Suprapubic skin (tissue), 4 donors: ENCODE results near the gene C19orf12. TPM values are rescaled to one million over a fixed set of nuclear protein-coding genes. Genes with fewer than 3 reads are reported as not detected.

Source experiments
- DNase-seq, 2 donors: peaks; one replicate each; pipeline ENCODE4 v3.0.0-alpha.2; 2019; ENCODE audit warnings: low spot score in 2 of 2
- H3K27ac ChIP-seq: fragments of 200-600 bp; sonication (generic); one replicate; pipeline ENCODE4 v1.5.1; 2019
- H3K27me3 ChIP-seq: fragments of 200-600 bp; sonication (generic); one replicate; pipeline ENCODE4 v1.5.1; 2019
- H3K36me3 ChIP-seq: fragments of 200-600 bp; sonication (generic); one replicate; pipeline ENCODE4 v1.5.1; 2019
- H3K4me1 ChIP-seq: fragments of 200-600 bp; sonication (generic); one replicate; pipeline ENCODE4 v1.5.1; 2019
- H3K4me3 ChIP-seq: fragments of 200-600 bp; sonication (generic); one replicate; pipeline ENCODE4 v1.5.1; 2019; ENCODE audit warnings: mild to moderate bottlenecking
- H3K9me3 ChIP-seq: fragments of 200-600 bp; sonication (generic); one replicate; pipeline ENCODE4 v1.5.1; 2019
- EP300 ChIP-seq: sonication (generic); formaldehyde crosslinking; IDR thresholded peaks from one replicate; pipeline ENCODE4 v1.6.1; 2017; ENCODE audit warnings: antibody characterized with exemption
- POLR2A ChIP-seq, 2 donors: fragments of 450-650 bp; IDR thresholded peaks; one replicate each; pipeline ENCODE4 v1.6.1; 2017; ENCODE audit warnings: antibody characterized with exemption in 2 of 2, mild to moderate bottlenecking in 2 of 2, moderate library complexity in 2 of 2
- POLR2AphosphoS5 ChIP-seq, 3 donors: sonication (generic); formaldehyde crosslinking; IDR thresholded peaks; one replicate each; pipeline ENCODE4 v1.6.1; 2017; ENCODE audit warnings: antibody characterized with exemption in 3 of 3
- WGBS: methylation state at CpG from one replicate; pipeline ENCODE4 v1.1.5; 2018; 5-methylcytosine and 5-hydroxymethylcytosine counted together
- total RNA-seq, 4 donors: library from RNA; depleted of rRNA; stranded (reverse); fragments of >200 nt; gene quantifications; one replicate each; pipeline ENCODE4 v1.1.0, GENCODE V29; 2016
- TF ChIP-seq, protein P1 (sequence below), 2 donors: fragments of 200-600 bp in 1 of 2; fragments of 450-650 bp in 1 of 2; sonication (generic) in 1 of 2; IDR thresholded peaks; one replicate each; pipeline ENCODE4 v1.5.1; 2016 to 2019; ENCODE audit warnings: antibody characterized with exemption in 2 of 2, mild to moderate bottlenecking in 1 of 2, moderate library complexity in 1 of 2

The C19orf12 gene
- total RNA-seq, 4 donors from 2014 or later = 19.6 to 35.8 (median 27.3) TPM

DNA sequence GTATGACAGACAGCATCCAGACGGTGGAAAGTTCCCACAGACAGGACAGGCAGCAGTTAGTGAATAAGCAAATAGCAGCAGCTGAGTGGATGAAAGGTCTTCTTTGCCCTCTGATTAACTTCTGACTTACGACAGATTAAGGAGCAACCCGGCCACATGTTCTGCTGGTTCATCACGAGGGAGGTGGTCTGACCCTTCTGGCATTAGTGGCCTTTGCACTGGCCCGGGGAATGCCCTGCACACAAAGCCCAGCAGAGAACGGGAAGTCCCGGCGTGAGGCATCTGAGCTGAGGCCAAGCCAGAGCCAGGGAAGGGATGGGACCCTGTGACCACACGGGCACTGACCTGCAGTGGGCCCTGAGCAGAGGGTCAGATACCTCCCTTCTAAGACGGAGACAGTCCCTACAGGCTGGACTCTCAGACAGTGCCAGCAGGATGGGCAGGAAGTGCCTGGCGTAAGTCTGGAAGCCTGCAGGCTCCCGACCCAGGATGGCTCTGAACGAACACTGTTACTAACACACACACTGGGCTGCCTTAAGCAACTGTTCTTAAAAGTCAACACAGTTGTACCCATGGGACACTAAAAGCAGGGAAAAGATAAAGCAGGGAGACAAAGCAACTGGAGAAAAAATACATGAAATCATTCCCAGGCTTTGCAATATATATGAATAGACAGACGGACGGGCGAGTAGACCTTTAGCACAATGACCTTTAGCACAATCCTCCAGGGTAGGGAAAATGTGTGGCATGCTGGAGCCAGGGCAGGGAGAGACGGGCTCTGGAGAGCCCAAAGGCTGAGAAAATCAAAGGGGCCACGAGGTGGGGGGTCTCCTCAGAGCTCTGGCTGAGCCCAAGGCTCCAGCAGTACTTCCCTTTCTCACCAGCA is 6.3 kb downstream of the C19orf12 start:
- TF ChIP-seq POLR2AphosphoS5 (IDR thresholded peaks at IDR 0.05) (no peak), POLR2A (IDR thresholded peaks at IDR 0.05) (no peak), EP300 (no peak)
- TF ChIP-seq, protein P1, sequence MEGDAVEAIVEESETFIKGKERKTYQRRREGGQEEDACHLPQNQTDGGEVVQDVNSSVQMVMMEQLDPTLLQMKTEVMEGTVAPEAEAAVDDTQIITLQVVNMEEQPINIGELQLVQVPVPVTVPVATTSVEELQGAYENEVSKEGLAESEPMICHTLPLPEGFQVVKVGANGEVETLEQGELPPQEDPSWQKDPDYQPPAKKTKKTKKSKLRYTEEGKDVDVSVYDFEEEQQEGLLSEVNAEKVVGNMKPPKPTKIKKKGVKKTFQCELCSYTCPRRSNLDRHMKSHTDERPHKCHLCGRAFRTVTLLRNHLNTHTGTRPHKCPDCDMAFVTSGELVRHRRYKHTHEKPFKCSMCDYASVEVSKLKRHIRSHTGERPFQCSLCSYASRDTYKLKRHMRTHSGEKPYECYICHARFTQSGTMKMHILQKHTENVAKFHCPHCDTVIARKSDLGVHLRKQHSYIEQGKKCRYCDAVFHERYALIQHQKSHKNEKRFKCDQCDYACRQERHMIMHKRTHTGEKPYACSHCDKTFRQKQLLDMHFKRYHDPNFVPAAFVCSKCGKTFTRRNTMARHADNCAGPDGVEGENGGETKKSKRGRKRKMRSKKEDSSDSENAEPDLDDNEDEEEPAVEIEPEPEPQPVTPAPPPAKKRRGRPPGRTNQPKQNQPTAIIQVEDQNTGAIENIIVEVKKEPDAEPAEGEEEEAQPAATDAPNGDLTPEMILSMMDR (IDR thresholded peaks at IDR 0.05) = no peak
- H3K9me3 ChIP-seq = no peaks in the 10 kb centered on the region
- no peaks in the 10 kb centered on the region for H3K27me3 ChIP-seq
- DNase-seq = no peak
- 69% methylated on average over 11 of the region's 18 CpGs for WGBS
- H3K27ac ChIP-seq = peak overlapping the region; percentile 44
- peaks cover 20% of the 10 kb centered on the region for H3K4me1 ChIP-seq
- H3K36me3 ChIP-seq = peaks cover 44% of the 10 kb centered on the region
- H3K4me3 ChIP-seq = no peak overlapping the region

DNA sequence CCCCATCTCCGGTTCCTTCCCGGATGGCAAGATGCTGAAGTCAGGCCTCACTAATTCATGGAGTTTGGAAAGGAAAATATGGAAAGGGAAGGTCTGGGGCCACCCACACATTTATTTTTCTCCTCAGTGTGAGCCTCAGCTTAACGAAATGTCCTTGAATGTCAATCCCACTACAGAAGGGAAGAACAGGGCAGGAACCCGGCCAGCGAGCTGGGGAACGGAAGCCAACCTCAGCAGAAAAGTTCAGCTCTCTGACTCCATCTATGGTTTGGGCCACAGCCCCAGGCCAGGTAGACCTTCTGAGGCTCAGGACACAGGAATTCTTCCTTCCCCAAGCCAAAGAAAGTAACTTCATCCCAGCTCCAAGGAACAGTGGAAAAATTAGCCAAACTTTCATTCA is 8.4 kb downstream of the C19orf12 start:
- Histone ChIP-seq H3K27ac (peak overlapping the region; percentile 55), H3K27me3 (no peaks in the 10 kb centered on the region), H3K36me3 (peaks cover 64% of the 10 kb centered on the region), H3K9me3 (no peaks in the 10 kb centered on the region), H3K4me3 (no peak overlapping the region), H3K4me1 (peaks cover 8% of the 10 kb centered on the region)
- TF ChIP-seq EP300 = no peak
- TF ChIP-seq, protein P1 (IDR thresholded peaks at IDR 0.05) = no peak
- 83% methylated on average over 6 of the region's 6 CpGs for WGBS
- no peak for DNase-seq

DNA sequence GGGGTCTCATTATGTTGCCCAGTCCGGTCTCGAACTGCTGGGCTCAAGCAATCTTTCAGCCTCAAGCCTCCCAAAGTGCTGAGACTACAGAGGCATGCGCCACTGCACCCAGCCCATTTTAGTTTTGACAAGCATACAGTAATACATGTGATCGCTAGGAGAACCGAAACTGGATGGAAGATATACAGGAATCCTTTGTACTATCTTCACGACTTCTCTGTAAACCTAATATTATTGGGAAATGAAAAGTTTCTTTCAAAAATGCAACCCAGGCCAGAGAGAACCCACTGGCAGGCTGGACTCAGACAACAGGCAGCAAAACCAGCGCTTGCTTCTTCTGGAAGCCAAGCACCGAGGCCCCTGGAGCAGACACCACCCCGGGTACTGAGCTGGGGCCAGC is 9.4 kb downstream of the C19orf12 start:
- H3K36me3 ChIP-seq = peaks cover 66% of the 10 kb centered on the region
- no peak for DNase-seq
- H3K9me3 ChIP-seq = no peaks in the 10 kb centered on the region
- TF ChIP-seq, protein P1 (IDR thresholded peaks at IDR 0.05) = no peak
- TF ChIP-seq EP300 = no peak
- TF ChIP-seq POLR2A (IDR thresholded peaks at IDR 0.05) = no peak
- TF ChIP-seq POLR2AphosphoS5 (IDR thresholded peaks at IDR 0.05) = no peak
- 82% methylated on average over 9 of the region's 9 CpGs for WGBS
- H3K27ac ChIP-seq = no peak overlapping the region
- H3K4me3 ChIP-seq = no peak overlapping the region
- H3K4me1 ChIP-seq = peaks cover 8% of the 10 kb centered on the region
- no peaks in the 10 kb centered on the region for H3K27me3 ChIP-seq

DNA sequence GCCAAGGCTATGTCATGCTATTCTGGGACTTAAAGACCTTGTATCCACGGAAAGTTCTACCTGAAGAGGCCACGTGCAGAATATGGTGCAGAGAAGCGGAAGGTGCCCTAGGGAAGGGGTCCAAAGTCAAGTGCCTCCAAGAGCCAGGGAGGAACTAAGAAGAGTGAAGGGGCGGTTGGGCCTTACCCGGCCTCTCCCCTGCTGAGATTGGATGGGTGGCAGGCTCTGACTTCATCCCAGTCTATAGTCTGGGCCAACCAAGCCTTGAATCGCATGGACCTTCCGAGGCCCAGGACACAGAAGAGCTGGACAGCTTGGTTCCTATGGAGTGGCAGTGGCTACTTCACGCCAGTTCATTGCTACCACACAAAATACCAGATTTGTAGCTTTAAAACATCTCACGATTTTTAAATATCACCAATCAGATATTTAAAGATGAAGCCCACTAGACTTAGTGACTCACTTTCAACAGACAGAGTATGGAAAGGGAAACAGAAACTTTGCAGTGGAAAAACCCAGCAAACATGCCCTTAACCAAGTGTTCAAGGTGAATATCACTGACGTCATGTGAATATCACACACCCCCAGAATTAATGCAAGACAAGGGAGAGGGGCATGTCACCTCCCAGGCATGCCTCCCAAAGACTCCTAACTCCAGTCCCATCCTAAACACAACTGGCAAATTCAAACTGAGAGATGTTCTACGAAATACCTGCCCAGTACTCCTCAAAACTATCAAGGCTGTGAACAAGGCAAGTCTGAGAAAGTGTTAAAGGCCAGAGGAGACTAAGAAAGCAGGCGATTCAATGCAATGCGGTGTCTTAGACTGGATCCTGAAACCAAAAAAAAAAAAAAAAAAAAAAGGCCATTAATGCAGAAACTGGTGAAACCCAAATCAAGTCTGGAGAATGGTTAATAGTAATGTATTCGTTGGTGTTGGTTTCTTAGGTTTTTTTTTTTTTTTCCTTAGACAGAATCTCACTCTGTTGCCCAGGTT is 10.2 kb downstream of the C19orf12 start:
- no peaks in the 10 kb centered on the region for H3K9me3 ChIP-seq
- peaks cover 67% of the 10 kb centered on the region for H3K36me3 ChIP-seq
- 86% methylated on average over 14 of the region's 14 CpGs for WGBS
- no peaks in the 10 kb centered on the region for H3K27me3 ChIP-seq
- no peak for DNase-seq
- H3K27ac ChIP-seq = no peak overlapping the region
- H3K4me3 ChIP-seq = no peak overlapping the region
- TF ChIP-seq, protein P1 (IDR thresholded peaks at IDR 0.05) = no peak
- no peak for TF ChIP-seq EP300
- TF ChIP-seq POLR2AphosphoS5 (IDR thresholded peaks at IDR 0.05) = no peak
- peaks cover 8% of the 10 kb centered on the region for H3K4me1 ChIP-seq

DNA sequence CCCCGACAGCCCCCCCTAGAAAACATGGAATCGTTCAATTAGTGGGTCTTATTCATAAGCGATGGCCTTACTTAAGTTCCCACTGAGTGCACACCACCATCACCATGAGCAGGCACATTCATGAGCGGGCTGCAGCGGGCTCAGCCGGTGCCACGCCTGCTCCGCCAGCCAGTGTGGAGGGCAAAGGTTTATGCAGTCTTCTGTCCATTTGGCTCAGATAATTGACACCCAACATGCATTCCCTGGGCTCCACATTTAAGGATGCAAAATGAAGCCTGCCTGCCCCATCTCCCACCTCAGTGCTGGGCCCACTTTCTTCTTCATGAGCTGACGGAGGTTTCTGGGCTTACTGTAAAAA is 12.1 kb downstream of the C19orf12 start:
- Histone ChIP-seq H3K27ac (no peak overlapping the region), H3K9me3 (no peaks in the 10 kb centered on the region), H3K27me3 (no peaks in the 10 kb centered on the region), H3K4me1 (no peaks in the 10 kb centered on the region), H3K36me3 (peaks cover 60% of the 10 kb centered on the region), H3K4me3 (no peak overlapping the region)
- no peak for DNase-seq
- TF ChIP-seq EP300 (no peak), POLR2A (IDR thresholded peaks at IDR 0.05) (no peak), POLR2AphosphoS5 (IDR thresholded peaks at IDR 0.05) (no peak)
- TF ChIP-seq, protein P1 (IDR thresholded peaks at IDR 0.05) = no peak
- 94% methylated on average over 8 of the region's 9 CpGs for WGBS
